Right kidney (tissue), 1 donor: Measurements from ENCODE around the gene POFUT2.
"Not testable (repeated sequence)": the region's sequence is repeated elsewhere in the genome, so short reads cannot be mapped to it uniquely, and the experiment has no call there.

Experiments used
- DNase-seq: peaks from one replicate; pipeline ENCODE4 v3.0.0-alpha.2; 2016

Gene POFUT2

GRCh38 chr21:45326891-45327440, 39.3 kb upstream of the POFUT2 start:
- no peak for DNase-seq

- DNase-seq: no peak
Observed at GRCh38 chr21:45326169-45326851, 38.6 kb upstream of the POFUT2 start.

- no peak for DNase-seq
Observed at GRCh38 chr21:45325206-45326168, 37.8 kb upstream of the POFUT2 start.

GRCh38 chr21:45324489-45325205, 37.0 kb upstream of the POFUT2 start:
- no peak for DNase-seq

GRCh38 chr21:45323487-45324311, 36.0 kb upstream of the POFUT2 start:
- no peak for DNase-seq

- no peak for DNase-seq
Observed at GRCh38 chr21:45322960-45323461, 35.3 kb upstream of the POFUT2 start.

- DNase-seq: no peak
Observed at GRCh38 chr21:45322231-45322959, 34.7 kb upstream of the POFUT2 start.

- DNase-seq: no peak
Observed at GRCh38 chr21:45320261-45321025, 32.7 kb upstream of the POFUT2 start.

GRCh38 chr21:45319461-45320211, 31.9 kb upstream of the POFUT2 start:
- DNase-seq: no peak

GRCh38 chr21:45318556-45319404, 31.1 kb upstream of the POFUT2 start:
- no peak for DNase-seq

GRCh38 chr21:45318146-45318555, 30.5 kb upstream of the POFUT2 start:
- DNase-seq: no peak

- DNase-seq: no peak
Observed at GRCh38 chr21:45317398-45318145, 29.9 kb upstream of the POFUT2 start.

GRCh38 chr21:45316871-45317397, 29.2 kb upstream of the POFUT2 start:
- no peak for DNase-seq

- not testable (repeated sequence) for DNase-seq
Observed at GRCh38 chr21:45315676-45316470, 28.2 kb upstream of the POFUT2 start.

- no peak for DNase-seq
Observed at GRCh38 chr21:45313682-45314081, 26.0 kb upstream of the POFUT2 start.

GRCh38 chr21:45313015-45313414, 25.3 kb upstream of the POFUT2 start:
- DNase-seq: no peak
